ENCODE data around the gene NLGN1. TPM values are rescaled to one million over a fixed set of nuclear protein-coding genes. Genes with fewer than 3 reads are reported as not detected.
A peak's percentile ranks its signal among the peaks of the same experiment; 100 is the strongest.
"Not testable (repeated sequence)": the region's sequence is repeated elsewhere in the genome, so short reads cannot be mapped to it uniquely, and the experiment has no call there.

The NLGN1 gene
- total RNA-seq, 1 donor from 2014 or later = 9.5 TPM

DNA sequence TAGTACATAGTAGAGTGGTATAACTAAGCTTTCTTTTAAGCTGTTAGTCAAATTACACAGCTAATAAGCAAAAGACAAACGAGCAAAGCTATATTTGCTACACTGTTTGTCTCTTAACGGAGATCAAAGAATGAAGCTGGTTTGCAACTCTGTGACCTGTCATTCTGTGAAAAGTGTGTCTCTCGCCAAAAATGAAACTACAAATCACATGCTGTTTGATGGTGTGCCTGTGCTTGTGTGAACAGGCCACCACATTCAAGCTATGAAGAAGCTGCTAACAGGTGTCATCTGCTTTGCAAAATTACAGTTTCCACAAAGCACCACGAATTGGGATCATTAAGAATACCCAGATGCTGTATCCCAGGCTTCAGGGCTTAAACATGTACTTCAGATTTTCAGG, 793.8 kb downstream of the NLGN1 start:
- DNase-seq = no peak

GRCh38 chr3:174191895-174192294, 794.4 kb downstream of the NLGN1 start:
- DNase-seq = no peak

DNA sequence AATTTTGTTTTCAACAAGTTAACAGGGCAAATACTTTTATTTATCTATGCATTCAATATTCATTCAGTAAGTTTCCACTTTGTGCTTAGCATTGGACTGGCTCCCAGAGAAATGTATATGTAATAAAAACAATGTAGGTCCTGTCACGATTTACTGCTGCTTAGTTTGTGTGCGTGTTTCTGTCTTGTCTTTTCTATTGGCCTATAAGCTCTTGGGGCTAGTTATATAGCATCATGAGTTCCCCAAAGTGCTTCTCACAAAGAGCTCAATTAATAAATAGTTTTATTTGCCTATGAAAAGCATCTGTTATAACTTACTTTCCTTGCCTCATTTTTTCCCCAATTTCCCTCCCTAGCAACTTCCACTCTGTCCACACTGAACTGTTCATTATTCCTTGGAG, 794.9 kb downstream of the NLGN1 start:
- DNase-seq = peak; percentile 37

DNA sequence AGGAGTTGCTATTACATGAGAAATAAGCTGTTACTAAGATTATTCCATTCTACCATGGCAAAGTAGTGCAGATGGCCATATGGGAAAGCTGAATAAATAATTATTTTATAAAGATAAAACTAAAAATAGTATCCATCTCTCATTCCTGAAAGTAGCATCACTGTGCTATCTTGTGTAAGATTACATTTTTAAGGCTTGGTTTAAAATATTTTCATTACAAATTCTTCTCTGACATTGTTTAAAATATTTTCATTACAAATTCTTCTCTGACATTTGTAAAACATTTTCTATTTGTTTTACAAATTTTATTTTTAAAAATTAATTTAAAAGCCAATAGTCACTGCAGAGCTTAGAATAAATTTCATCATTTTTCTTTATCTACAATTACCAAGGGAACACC, 796.1 kb downstream of the NLGN1 start:
- DNase-seq = no peak

GRCh38 chr3:174197416-174197815, 799.9 kb downstream of the NLGN1 start:
- DNase-seq = no peak

GRCh38 chr3:174198199-174198598, 800.7 kb downstream of the NLGN1 start:
- no peak for DNase-seq

- no peak for DNase-seq
Measured at GRCh38 chr3:174199696-174200095, 802.2 kb downstream of the NLGN1 start.

DNA sequence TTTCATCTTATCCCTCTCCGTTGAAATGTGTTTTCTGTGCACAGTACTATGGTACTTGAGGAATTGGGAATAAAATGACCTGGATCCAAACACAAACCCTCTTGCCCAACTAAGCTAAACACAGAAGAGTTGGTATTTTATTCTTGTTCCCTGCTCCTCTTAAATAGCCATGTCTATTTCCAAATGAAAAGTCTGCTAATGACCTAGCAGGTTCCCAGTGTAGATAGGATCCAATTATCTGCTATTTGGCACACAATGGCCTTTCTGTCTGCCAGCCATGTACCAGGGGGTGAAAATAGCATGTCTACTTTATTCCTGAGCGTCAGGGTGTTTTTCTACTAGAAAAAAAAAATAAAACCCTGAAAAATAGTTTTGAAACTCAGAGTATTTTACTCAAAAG, 804.6 kb downstream of the NLGN1 start:
- DNase-seq = no peak

GRCh38 chr3:174202561-174202960, 805.0 kb downstream of the NLGN1 start:
- no peak for DNase-seq

DNA sequence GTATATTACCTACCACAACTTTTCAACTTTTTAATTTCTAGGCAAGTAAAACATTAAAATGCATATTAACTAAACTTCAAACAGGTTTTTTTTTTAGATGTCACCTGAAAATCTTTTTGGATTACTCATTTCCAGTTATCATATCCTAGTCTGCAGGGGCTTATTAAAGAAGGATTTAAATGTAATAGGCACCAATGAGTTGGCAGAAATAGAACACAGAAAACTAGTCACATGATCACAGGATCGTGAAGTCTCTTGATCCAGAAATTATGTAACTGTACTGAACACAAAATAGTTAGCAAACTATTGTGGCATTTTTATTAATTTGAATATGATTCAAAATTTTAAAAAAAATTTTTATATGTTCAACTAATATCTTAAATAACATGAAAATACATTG, 807.2 kb downstream of the NLGN1 start:
- DNase-seq = no peak

GRCh38 chr3:174206607-174207192, 809.2 kb downstream of the NLGN1 start:
- no peak for DNase-seq

DNA sequence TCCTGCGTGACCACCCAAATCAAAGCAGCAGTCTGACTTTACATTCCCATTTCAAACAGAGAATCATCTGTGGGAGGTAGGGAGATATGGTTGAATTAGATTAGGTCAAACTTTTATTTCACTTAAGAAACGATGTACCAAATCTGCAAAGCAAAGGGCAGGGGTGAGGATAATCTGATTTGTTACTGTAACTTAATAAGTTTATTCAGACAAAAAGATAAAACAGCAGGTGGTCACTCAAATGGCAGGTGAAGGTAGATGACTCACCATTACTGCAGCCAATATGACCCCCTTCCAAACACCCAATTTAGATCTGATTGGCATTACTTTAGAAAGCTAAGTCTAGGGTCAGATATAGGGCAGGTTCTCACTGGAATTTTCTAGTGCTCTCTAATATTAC, 810.6 kb downstream of the NLGN1 start:
- DNase-seq = no peak

- not testable (repeated sequence) for DNase-seq
Measured at GRCh38 chr3:174211896-174212295, 814.4 kb downstream of the NLGN1 start.

GRCh38 chr3:174215456-174215855, 817.9 kb downstream of the NLGN1 start:
- no peak for DNase-seq

- no peak for DNase-seq
Measured at GRCh38 chr3:174216019-174216418, 818.5 kb downstream of the NLGN1 start.

GRCh38 chr3:174216946-174217718, 819.6 kb downstream of the NLGN1 start:
- no peak for DNase-seq

- no peak for DNase-seq
Measured at GRCh38 chr3:174218016-174218415, 820.5 kb downstream of the NLGN1 start.

- DNase-seq = no peak
Measured at GRCh38 chr3:174219738-174220137, 822.2 kb downstream of the NLGN1 start.

GRCh38 chr3:174220775-174221554, 823.4 kb downstream of the NLGN1 start:
- DNase-seq = no peak

- no peak for DNase-seq
Measured at GRCh38 chr3:174223042-174223441, 825.5 kb downstream of the NLGN1 start.

GRCh38 chr3:174223626-174224025, 826.1 kb downstream of the NLGN1 start:
- DNase-seq = no peak

GRCh38 chr3:174229916-174230315, 832.4 kb downstream of the NLGN1 start:
- DNase-seq = no peak

GRCh38 chr3:174232028-174232657, 834.6 kb downstream of the NLGN1 start:
- not testable (repeated sequence) for DNase-seq

All from skin of body (tissue), 2 donors.